ENCODE measurements around the gene LETM1. TPM values are rescaled to one million over a fixed set of nuclear protein-coding genes. Genes with fewer than 3 reads are reported as not detected.

Gene LETM1
- 17.9 TPM for polyA plus RNA-seq (2013, experiment 1 of 2)
- polyA plus RNA-seq (2013, experiment 2 of 2) = 17.5 TPM

DNA sequence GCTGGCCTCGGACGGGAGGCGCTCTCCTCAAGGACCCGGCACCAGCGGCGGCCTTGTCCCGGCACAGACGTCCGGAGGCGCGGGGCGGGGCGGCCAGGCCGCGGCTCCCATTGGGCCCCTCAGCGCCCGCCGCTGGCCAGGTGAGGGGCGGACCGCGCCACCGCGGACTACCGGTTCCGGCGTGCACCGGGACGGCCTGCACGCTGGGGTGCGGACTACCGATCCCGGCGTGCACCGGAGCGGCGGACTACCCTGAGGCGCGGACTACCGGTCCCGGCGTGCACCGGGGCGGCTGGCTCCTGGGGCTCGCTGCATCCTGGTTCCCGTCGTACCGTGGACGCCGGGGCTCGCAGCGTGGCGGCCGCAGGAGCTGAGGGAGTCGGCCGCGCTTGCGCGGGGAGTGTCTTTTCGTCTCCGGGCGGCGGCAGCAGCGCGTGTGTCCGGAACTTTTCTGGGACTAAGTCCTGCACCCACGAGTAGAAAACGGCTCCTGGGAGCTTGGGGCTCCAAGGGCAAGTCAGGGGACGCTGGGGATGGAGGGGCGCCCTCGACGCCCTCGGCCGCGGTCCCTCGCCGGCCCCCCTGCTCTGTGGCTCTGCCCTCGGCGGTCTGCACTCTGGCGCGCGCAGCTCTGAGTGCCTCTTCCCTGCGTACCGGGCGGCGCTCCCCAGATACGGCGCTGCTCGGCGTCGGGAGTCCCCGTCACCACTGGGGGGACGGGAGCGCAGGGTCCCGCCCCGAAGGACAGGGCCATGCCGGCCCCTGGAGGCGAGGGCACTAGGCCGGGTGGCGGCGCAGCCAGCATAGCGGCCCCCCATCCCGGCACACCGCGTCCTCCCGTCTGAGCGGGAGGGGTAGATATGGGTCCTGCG, at the start of gene LETM1:
TSS of gene LETM1 (minus strand) at position 86 of the 872 bp plus-strand sequence. CDS start 206 bp downstream, outside the sequence.
- Histone ChIP-seq H3K18ac (ENCODE audit: low read depth in 1 of 2, low read length in 2 of 2) (peak within 1 kb of the TSS; percentile 80 to 97), H3K36me3 (ENCODE audit: control insufficient read depth in 1 of 2, insufficient read depth in 2 of 2, low read depth in 1 of 2, low read length in 2 of 2) (peaks cover 0 to 4% of the 10 kb centered on the region in 2 experiments), H2AFZ (ENCODE audit: low read depth, low read length) (peak within 1 kb of the TSS; percentile 98), H3K9ac (ENCODE audit: low read length) (peak within 1 kb of the TSS; percentile 93), H2BK120ac (ENCODE audit: low read depth, low read length) (peak within 1 kb of the TSS; percentile 39), H2BK12ac (ENCODE audit: low read length in 2 of 2) (peak within 1 kb of the TSS; percentile 23), H3K79me1 (replicated peaks; ENCODE audit: low read length, poor library complexity, severe bottlenecking) (peaks cover 11% of the 10 kb centered on the region), H4K91ac (ENCODE audit: low read length) (peak within 1 kb of the TSS; percentile 75), H3K23ac (ENCODE audit: low read length in 2 of 2) (peak within 1 kb of the TSS; percentile 72 to 86), H4K8ac (ENCODE audit: low read length) (peak within 1 kb of the TSS; percentile 89), H2BK5ac (ENCODE audit: low read depth, low read length, poor library complexity, severe bottlenecking) (peak within 1 kb of the TSS; percentile 68), H3K4me1 (ENCODE audit: control insufficient read depth, insufficient read depth, low read depth, low read length) (peaks cover 32% of the 10 kb centered on the region), H3K4ac (ENCODE audit: low read depth in 1 of 2, low read length in 2 of 2) (peak within 1 kb of the TSS; percentile 87 to 88), H3K27me3 (ENCODE audit: control insufficient read depth in 1 of 2, insufficient read depth in 1 of 2, low read length in 2 of 2) (no peaks in the 10 kb centered on the region), H3K14ac (ENCODE audit: low read length in 2 of 2) (peak within 1 kb of the TSS in 1 of 2 experiments; percentile 99), H3K9me3 (ENCODE audit: control insufficient read depth, low read length) (no peaks in the 10 kb centered on the region), H3K4me3 (ENCODE audit: insufficient read depth in 1 of 2, low read depth in 1 of 2, low read length in 2 of 2) (peak within 1 kb of the TSS; percentile 87 to 97), H2BK15ac (ENCODE audit: low read depth, poor library complexity, severe bottlenecking) (peak within 1 kb of the TSS; percentile 60), H3K4me2 (ENCODE audit: low read length, poor library complexity, severe bottlenecking) (peak within 1 kb of the TSS; percentile 90), H2AK5ac (ENCODE audit: low read length, severe bottlenecking) (no peak within 1 kb of the TSS), H3K27ac (ENCODE audit: low read length, poor library complexity, severe bottlenecking) (peak within 1 kb of the TSS; percentile 55)
- peak; percentile 91 for DNase-seq
- WGBS = under 1% methylated on average over 77 of the region's 107 CpGs

DNA sequence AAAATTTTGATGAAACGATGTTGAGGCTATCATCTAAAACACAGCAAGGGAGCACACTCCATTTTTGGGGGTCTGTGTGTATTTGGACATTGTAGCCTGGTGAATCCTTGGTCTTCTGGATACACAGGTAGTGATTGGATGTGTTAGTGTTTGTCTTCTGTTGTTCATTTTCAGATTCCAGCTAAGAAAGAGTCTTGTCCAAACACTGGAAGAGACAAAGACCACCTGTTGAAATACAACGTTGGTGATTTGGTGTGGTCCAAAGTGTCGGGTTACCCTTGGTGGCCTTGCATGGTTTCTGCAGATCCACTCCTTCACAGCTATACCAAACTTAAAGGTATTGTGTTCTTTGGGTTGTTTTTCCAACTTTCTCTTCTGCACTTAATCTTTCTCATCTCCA, 48.1 kb upstream of the LETM1 start:
- no peak for DNase-seq
- WGBS = 89% methylated on average over 3 of the region's 3 CpGs
- peaks cover 27% of the 10 kb centered on the region for H3K79me1 ChIP-seq (replicated peaks; ENCODE audit: low read length, poor library complexity, severe bottlenecking)

DNA sequence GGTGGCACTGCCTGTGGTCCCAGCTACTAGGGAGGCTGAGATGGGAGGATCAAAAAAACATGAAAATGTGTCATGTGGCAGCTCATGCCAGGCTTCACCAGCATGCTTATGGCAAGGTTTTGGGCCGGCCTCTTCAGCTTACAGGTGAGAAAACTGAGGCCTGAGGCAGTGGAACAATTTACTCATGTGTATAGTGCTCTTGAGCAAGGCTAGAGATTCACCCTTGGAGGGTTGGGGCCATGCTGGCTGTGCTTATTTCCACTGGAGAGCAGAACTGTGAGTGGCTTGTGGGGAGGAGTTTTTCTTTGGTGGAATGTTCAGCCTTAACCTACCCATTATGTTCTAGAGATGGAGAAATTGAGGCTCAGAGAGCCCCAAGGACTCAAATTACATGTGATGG, 47.1 kb upstream of the LETM1 start:
- H4K8ac ChIP-seq (ENCODE audit: low read length) = no peak overlapping the region
- no peak overlapping the region for H2BK120ac ChIP-seq (ENCODE audit: low read depth, low read length)
- H2AK5ac ChIP-seq (ENCODE audit: low read length, severe bottlenecking) = no peak overlapping the region
- no peaks in the 10 kb centered on the region for H3K9me3 ChIP-seq (ENCODE audit: control insufficient read depth, low read length)
- H3K27me3 ChIP-seq (ENCODE audit: control insufficient read depth in 1 of 2, insufficient read depth in 1 of 2, low read length in 2 of 2) = no peaks in the 10 kb centered on the region
- peaks cover 22% of the 10 kb centered on the region for H3K79me1 ChIP-seq (replicated peaks; ENCODE audit: low read length, poor library complexity, severe bottlenecking)
- H3K4ac ChIP-seq (ENCODE audit: low read depth in 1 of 2, low read length in 2 of 2) = no peak overlapping the region
- no peak overlapping the region for H3K18ac ChIP-seq (ENCODE audit: low read depth in 1 of 2, low read length in 2 of 2)
- no peak overlapping the region for H3K9ac ChIP-seq (ENCODE audit: low read length)
- no peak overlapping the region for H3K27ac ChIP-seq (ENCODE audit: low read length, poor library complexity, severe bottlenecking)
- peaks cover 2% of the 10 kb centered on the region for H3K4me1 ChIP-seq (ENCODE audit: control insufficient read depth, insufficient read depth, low read depth, low read length)
- peaks cover 27 to 39% of the 10 kb centered on the region in 2 experiments for H3K36me3 ChIP-seq (ENCODE audit: control insufficient read depth in 1 of 2, insufficient read depth in 2 of 2, low read depth in 1 of 2, low read length in 2 of 2)
- no peak overlapping the region for H2BK5ac ChIP-seq (ENCODE audit: low read depth, low read length, poor library complexity, severe bottlenecking)
- DNase-seq = no peak
- H2AFZ ChIP-seq (ENCODE audit: low read depth, low read length) = no peak overlapping the region
- no peak overlapping the region for H4K91ac ChIP-seq (ENCODE audit: low read length)
- no peak overlapping the region for H2BK15ac ChIP-seq (ENCODE audit: low read depth, poor library complexity, severe bottlenecking)
- H3K4me2 ChIP-seq (ENCODE audit: low read length, poor library complexity, severe bottlenecking) = no peak overlapping the region
- no peak overlapping the region for H2BK12ac ChIP-seq (ENCODE audit: low read length in 2 of 2)
- WGBS = 100% methylated on average over 1 of the region's 1 CpG
- H3K14ac ChIP-seq (ENCODE audit: low read length in 2 of 2) = no peak overlapping the region
- H3K4me3 ChIP-seq (ENCODE audit: insufficient read depth in 1 of 2, low read depth in 1 of 2, low read length in 2 of 2) = no peak overlapping the region
- H3K23ac ChIP-seq (ENCODE audit: low read length in 2 of 2) = no peak overlapping the region

More for the DNA sequence above, 48.1 kb upstream of the LETM1 start:
- no peak overlapping the region for H3K18ac ChIP-seq (ENCODE audit: low read depth in 1 of 2, low read length in 2 of 2)
- peaks cover 5% of the 10 kb centered on the region for H3K4me1 ChIP-seq (ENCODE audit: control insufficient read depth, insufficient read depth, low read depth, low read length)
- no peak overlapping the region for H2AK5ac ChIP-seq (ENCODE audit: low read length, severe bottlenecking)
- peaks cover 28 to 45% of the 10 kb centered on the region in 2 experiments for H3K36me3 ChIP-seq (ENCODE audit: control insufficient read depth in 1 of 2, insufficient read depth in 2 of 2, low read depth in 1 of 2, low read length in 2 of 2)
- no peak overlapping the region for H4K8ac ChIP-seq (ENCODE audit: low read length)
- no peak overlapping the region for H2BK12ac ChIP-seq (ENCODE audit: low read length in 2 of 2)
- no peak overlapping the region for H3K4me3 ChIP-seq (ENCODE audit: insufficient read depth in 1 of 2, low read depth in 1 of 2, low read length in 2 of 2)
- no peak overlapping the region for H2AFZ ChIP-seq (ENCODE audit: low read depth, low read length)
- H3K14ac ChIP-seq (ENCODE audit: low read length in 2 of 2) = no peak overlapping the region
- H3K27ac ChIP-seq (ENCODE audit: low read length, poor library complexity, severe bottlenecking) = no peak overlapping the region
- no peak overlapping the region for H3K9ac ChIP-seq (ENCODE audit: low read length)
- no peaks in the 10 kb centered on the region for H3K27me3 ChIP-seq (ENCODE audit: control insufficient read depth in 1 of 2, insufficient read depth in 1 of 2, low read length in 2 of 2)
- no peak overlapping the region for H2BK120ac ChIP-seq (ENCODE audit: low read depth, low read length)
- no peak overlapping the region for H4K91ac ChIP-seq (ENCODE audit: low read length)
- no peak overlapping the region for H3K4ac ChIP-seq (ENCODE audit: low read depth in 1 of 2, low read length in 2 of 2)
- H3K9me3 ChIP-seq (ENCODE audit: control insufficient read depth, low read length) = no peaks in the 10 kb centered on the region
- no peak overlapping the region for H2BK15ac ChIP-seq (ENCODE audit: low read depth, poor library complexity, severe bottlenecking)
- H3K23ac ChIP-seq (ENCODE audit: low read length in 2 of 2) = no peak overlapping the region
- no peak overlapping the region for H2BK5ac ChIP-seq (ENCODE audit: low read depth, low read length, poor library complexity, severe bottlenecking)
- H3K4me2 ChIP-seq (ENCODE audit: low read length, poor library complexity, severe bottlenecking) = no peak overlapping the region

DNA sequence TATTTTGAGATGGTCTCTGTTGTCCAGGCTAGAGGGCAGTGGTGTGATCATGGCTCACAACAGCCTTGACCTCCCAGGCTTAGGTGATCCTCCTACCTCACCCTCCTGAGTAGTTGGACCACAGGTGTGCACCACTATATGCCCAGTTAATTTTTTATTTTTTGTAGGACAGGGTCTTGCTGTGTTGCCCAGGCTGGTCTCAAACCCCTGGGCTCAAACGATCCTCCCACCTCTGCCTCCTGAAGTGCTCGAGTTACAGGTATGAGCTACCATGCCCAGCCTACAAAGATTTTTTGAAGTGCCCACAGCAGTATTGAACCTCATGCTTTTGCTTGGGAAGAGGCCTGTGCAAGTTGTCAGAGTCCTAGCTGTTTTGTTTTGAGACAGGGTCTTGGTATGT, 46.3 kb upstream of the LETM1 start:
- H2BK120ac ChIP-seq (ENCODE audit: low read depth, low read length) = no peak overlapping the region
- H3K4me3 ChIP-seq (ENCODE audit: insufficient read depth in 1 of 2, low read depth in 1 of 2, low read length in 2 of 2) = no peak overlapping the region
- H3K18ac ChIP-seq (ENCODE audit: low read depth in 1 of 2, low read length in 2 of 2) = no peak overlapping the region
- peaks cover 19% of the 10 kb centered on the region for H3K79me1 ChIP-seq (replicated peaks; ENCODE audit: low read length, poor library complexity, severe bottlenecking)
- H3K9ac ChIP-seq (ENCODE audit: low read length) = no peak overlapping the region
- H4K91ac ChIP-seq (ENCODE audit: low read length) = no peak overlapping the region
- 97% methylated on average over 2 of the region's 2 CpGs for WGBS
- H3K9me3 ChIP-seq (ENCODE audit: control insufficient read depth, low read length) = no peaks in the 10 kb centered on the region
- no peak overlapping the region for H3K23ac ChIP-seq (ENCODE audit: low read length in 2 of 2)
- no peak overlapping the region for H3K27ac ChIP-seq (ENCODE audit: low read length, poor library complexity, severe bottlenecking)
- no peaks in the 10 kb centered on the region for H3K27me3 ChIP-seq (ENCODE audit: control insufficient read depth in 1 of 2, insufficient read depth in 1 of 2, low read length in 2 of 2)
- no peak overlapping the region for H3K4ac ChIP-seq (ENCODE audit: low read depth in 1 of 2, low read length in 2 of 2)
- no peak overlapping the region for H3K4me2 ChIP-seq (ENCODE audit: low read length, poor library complexity, severe bottlenecking)
- peaks cover 22 to 34% of the 10 kb centered on the region in 2 experiments for H3K36me3 ChIP-seq (ENCODE audit: control insufficient read depth in 1 of 2, insufficient read depth in 2 of 2, low read depth in 1 of 2, low read length in 2 of 2)
- no peak overlapping the region for H4K8ac ChIP-seq (ENCODE audit: low read length)
- H3K4me1 ChIP-seq (ENCODE audit: control insufficient read depth, insufficient read depth, low read depth, low read length) = peaks cover 2% of the 10 kb centered on the region
- DNase-seq = no peak
- no peak overlapping the region for H2BK12ac ChIP-seq (ENCODE audit: low read length in 2 of 2)
- no peak overlapping the region for H3K14ac ChIP-seq (ENCODE audit: low read length in 2 of 2)
- H2AK5ac ChIP-seq (ENCODE audit: low read length, severe bottlenecking) = no peak overlapping the region
- H2BK15ac ChIP-seq (ENCODE audit: low read depth, poor library complexity, severe bottlenecking) = no peak overlapping the region
- H2BK5ac ChIP-seq (ENCODE audit: low read depth, low read length, poor library complexity, severe bottlenecking) = no peak overlapping the region
- no peak overlapping the region for H2AFZ ChIP-seq (ENCODE audit: low read depth, low read length)

Data from mesenchymal stem cell (in vitro differentiated cells and primary cell).